Measurements from ENCODE around the gene FAAP20.

The FAAP20 gene

GRCh38 chr1:2176615-2177014, 18.0 kb downstream of the FAAP20 start:
- no peak for DNase-seq

GRCh38 chr1:2175681-2176454, 18.7 kb downstream of the FAAP20 start:
- no peak for DNase-seq

- no peak for DNase-seq
These were observed 19.5 kb downstream of the FAAP20 start for GRCh38 chr1:2175055-2175414.

- peak; percentile 9 for DNase-seq
These were observed 20.1 kb downstream of the FAAP20 start for GRCh38 chr1:2174348-2175054.

GRCh38 chr1:2173546-2174347, 20.8 kb downstream of the FAAP20 start:
- DNase-seq: no peak

- no peak for DNase-seq
These were observed 21.9 kb downstream of the FAAP20 start for GRCh38 chr1:2172551-2173146.

GRCh38 chr1:2172012-2172411, 22.6 kb downstream of the FAAP20 start:
- no peak for DNase-seq

- no peak for DNase-seq
These were observed 24.4 kb downstream of the FAAP20 start for GRCh38 chr1:2170211-2170610.

GRCh38 chr1:2169200-2169836, 25.3 kb downstream of the FAAP20 start:
- no peak for DNase-seq

GRCh38 chr1:2168535-2168934, 26.0 kb downstream of the FAAP20 start:
- DNase-seq: no peak

GRCh38 chr1:2168090-2168489, 26.5 kb downstream of the FAAP20 start:
- no peak for DNase-seq

- no peak for DNase-seq
These were observed 27.9 kb downstream of the FAAP20 start for GRCh38 chr1:2166695-2167094.

- no peak for DNase-seq
These were observed 28.3 kb downstream of the FAAP20 start for GRCh38 chr1:2166254-2166653.

GRCh38 chr1:2165646-2166045, 28.9 kb downstream of the FAAP20 start:
- DNase-seq: no peak

GRCh38 chr1:2163205-2163604, 31.4 kb downstream of the FAAP20 start:
- DNase-seq: no peak

- DNase-seq: no peak
These were observed 33.9 kb downstream of the FAAP20 start for GRCh38 chr1:2160451-2161300.

GRCh38 chr1:2159124-2159523, 35.4 kb downstream of the FAAP20 start:
- no peak for DNase-seq

GRCh38 chr1:2158272-2158671, 36.3 kb downstream of the FAAP20 start:
- DNase-seq: no peak

- no peak for DNase-seq
These were observed 36.7 kb downstream of the FAAP20 start for GRCh38 chr1:2157856-2158255.

GRCh38 chr1:2156866-2157265, 37.7 kb downstream of the FAAP20 start:
- no peak for DNase-seq

- no peak for DNase-seq
These were observed 38.8 kb downstream of the FAAP20 start for GRCh38 chr1:2155788-2156187.

GRCh38 chr1:2155147-2155598, 39.4 kb downstream of the FAAP20 start:
- DNase-seq: no peak
